ENCODE measurements around the gene LGALS3. TPM values are rescaled to one million over a fixed set of nuclear protein-coding genes. Genes with fewer than 3 reads are reported as not detected.
A peak's percentile ranks its signal among the peaks of the same experiment; 100 is the strongest.

Gene LGALS3
- total and polyA plus RNA-seq, 2 experiments from 2014 or later: 461 to 766 TPM

- no peaks in the 10 kb centered on the region for H3K36me3 ChIP-seq (replicated peaks; ENCODE audit: insufficient read depth, low read depth)
- no peak overlapping the region for H2AFZ ChIP-seq
- peaks cover 51% of the 10 kb centered on the region for H3K4me1 ChIP-seq (ENCODE audit: insufficient read depth)
- TF ChIP-seq, protein P1, sequence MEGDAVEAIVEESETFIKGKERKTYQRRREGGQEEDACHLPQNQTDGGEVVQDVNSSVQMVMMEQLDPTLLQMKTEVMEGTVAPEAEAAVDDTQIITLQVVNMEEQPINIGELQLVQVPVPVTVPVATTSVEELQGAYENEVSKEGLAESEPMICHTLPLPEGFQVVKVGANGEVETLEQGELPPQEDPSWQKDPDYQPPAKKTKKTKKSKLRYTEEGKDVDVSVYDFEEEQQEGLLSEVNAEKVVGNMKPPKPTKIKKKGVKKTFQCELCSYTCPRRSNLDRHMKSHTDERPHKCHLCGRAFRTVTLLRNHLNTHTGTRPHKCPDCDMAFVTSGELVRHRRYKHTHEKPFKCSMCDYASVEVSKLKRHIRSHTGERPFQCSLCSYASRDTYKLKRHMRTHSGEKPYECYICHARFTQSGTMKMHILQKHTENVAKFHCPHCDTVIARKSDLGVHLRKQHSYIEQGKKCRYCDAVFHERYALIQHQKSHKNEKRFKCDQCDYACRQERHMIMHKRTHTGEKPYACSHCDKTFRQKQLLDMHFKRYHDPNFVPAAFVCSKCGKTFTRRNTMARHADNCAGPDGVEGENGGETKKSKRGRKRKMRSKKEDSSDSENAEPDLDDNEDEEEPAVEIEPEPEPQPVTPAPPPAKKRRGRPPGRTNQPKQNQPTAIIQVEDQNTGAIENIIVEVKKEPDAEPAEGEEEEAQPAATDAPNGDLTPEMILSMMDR (IDR thresholded peaks at IDR 0.05; ENCODE audit: poor library complexity): no peak
- TF ChIP-seq EZH2 (IDR thresholded peaks at IDR 0.05; ENCODE audit: borderline replicate concordance): no peak
- TF ChIP-seq EZH2phosphoT487 (IDR thresholded peaks at IDR 0.05; ENCODE audit: low read depth, severe bottlenecking, unreplicated experiment): no peak
- DNase-seq (ENCODE audit: low spot score): no peak
- H3K27ac ChIP-seq: peak overlapping the region; percentile 91
- peaks cover 8% of the 10 kb centered on the region for H4K20me1 ChIP-seq (ENCODE audit: insufficient read depth, poor library complexity, severe bottlenecking)
- H3K4me3 ChIP-seq: no peak overlapping the region
- WGBS (ENCODE audit: low lambda C conversion rate, missing lambda C conversion rate): 59% methylated on average over 3 of the region's 3 CpGs
- no peaks in the 10 kb centered on the region for H3K9me3 ChIP-seq (ENCODE audit: low read depth)
- peaks cover 16% of the 10 kb centered on the region for H3K79me2 ChIP-seq
- no peaks in the 10 kb centered on the region for H3K9me2 ChIP-seq (replicated peaks; ENCODE audit: insufficient read depth)
- H3K27me3 ChIP-seq: no peaks in the 10 kb centered on the region
- H3K4me2 ChIP-seq: peak overlapping the region; percentile 32
Observed at GRCh38 chr14:55126034-55126433, 3.0 kb upstream of the LGALS3 start.

DNA sequence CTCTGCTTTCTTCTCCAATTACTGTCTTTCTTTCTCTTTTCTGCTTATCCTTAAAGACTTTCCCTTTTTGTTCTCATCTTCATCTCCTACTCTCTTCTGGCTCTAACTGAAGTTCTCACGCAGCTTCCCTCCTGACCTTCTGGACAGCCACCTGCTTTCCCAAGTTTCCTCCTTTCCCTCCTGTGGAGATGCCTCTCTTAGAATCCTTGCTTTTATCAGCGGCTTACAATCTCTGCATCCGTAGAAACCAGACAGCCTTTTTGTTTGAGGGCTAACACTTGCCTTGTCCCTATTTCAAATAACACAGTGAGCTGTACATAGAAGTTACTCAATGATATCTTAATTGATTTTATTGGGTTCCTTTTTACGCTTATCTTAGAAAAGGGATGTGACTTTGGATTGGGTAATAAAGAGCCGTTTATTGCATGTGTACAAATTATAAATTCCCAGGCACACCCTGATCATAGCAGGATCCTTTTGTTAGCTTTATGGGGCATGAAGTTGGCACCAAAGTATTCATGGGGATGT lies 2.1 kb upstream of the LGALS3 start:
- peak overlapping the region; percentile 91 for H3K27ac ChIP-seq
- H3K9me2 ChIP-seq (replicated peaks; ENCODE audit: insufficient read depth): no peaks in the 10 kb centered on the region
- 50% methylated on average over 5 of the region's 5 CpGs for WGBS (ENCODE audit: low lambda C conversion rate, missing lambda C conversion rate)
- peaks cover 26% of the 10 kb centered on the region for H3K79me2 ChIP-seq
- DNase-seq (ENCODE audit: low spot score): peak; percentile 35
- H3K4me1 ChIP-seq (ENCODE audit: insufficient read depth): peaks cover 43% of the 10 kb centered on the region
- peaks cover 17% of the 10 kb centered on the region for H4K20me1 ChIP-seq (ENCODE audit: insufficient read depth, poor library complexity, severe bottlenecking)
- H2AFZ ChIP-seq: no peak overlapping the region
- H3K4me2 ChIP-seq: no peak overlapping the region
- H3K9me3 ChIP-seq (ENCODE audit: low read depth): no peaks in the 10 kb centered on the region
- TF ChIP-seq, protein P1 (IDR thresholded peaks at IDR 0.05; ENCODE audit: poor library complexity): no peak
- TF ChIP-seq EZH2 (IDR thresholded peaks at IDR 0.05; ENCODE audit: borderline replicate concordance): no peak
- no peak for TF ChIP-seq EZH2phosphoT487 (IDR thresholded peaks at IDR 0.05; ENCODE audit: low read depth, severe bottlenecking, unreplicated experiment)
- no peaks in the 10 kb centered on the region for H3K36me3 ChIP-seq (replicated peaks; ENCODE audit: insufficient read depth, low read depth)
- H3K27me3 ChIP-seq: no peaks in the 10 kb centered on the region
- H3K4me3 ChIP-seq: no peak overlapping the region

DNA sequence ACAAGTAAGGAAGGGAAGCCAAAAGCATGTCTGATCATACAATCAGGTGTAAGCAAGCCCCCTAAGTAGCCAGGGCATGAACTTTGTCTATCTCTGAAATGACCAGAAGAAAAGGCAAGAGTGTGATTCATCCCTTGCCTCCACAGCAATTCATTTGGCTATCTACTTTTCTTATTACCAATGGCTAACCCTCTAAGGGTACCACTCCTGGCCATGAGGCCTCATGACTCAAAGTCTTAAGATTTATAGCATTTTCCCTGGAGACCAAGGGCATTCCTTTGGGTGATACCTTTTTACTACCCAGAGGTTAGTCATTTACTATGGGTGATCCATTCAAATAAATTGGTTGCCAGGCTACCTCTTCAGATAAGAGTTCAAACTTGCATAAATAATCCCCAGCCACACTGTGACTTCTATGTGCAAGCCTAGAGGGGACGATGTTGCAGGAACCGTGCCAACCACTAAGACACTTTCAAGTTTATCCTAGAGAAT lies 1.5 kb upstream of the LGALS3 start:
- DNase-seq (ENCODE audit: low spot score): peak; percentile 78
- H3K4me1 ChIP-seq (ENCODE audit: insufficient read depth): peaks cover 38% of the 10 kb centered on the region
- WGBS (ENCODE audit: low lambda C conversion rate, missing lambda C conversion rate): 48% methylated on average over 2 of the region's 2 CpGs

More for the DNA sequence above, 1.5 kb upstream of the LGALS3 start:
- H3K36me3 ChIP-seq (replicated peaks; ENCODE audit: insufficient read depth, low read depth): no peaks in the 10 kb centered on the region
- H3K4me3 ChIP-seq: no peak overlapping the region
- H2AFZ ChIP-seq: no peak overlapping the region
- TF ChIP-seq EZH2phosphoT487 (IDR thresholded peaks at IDR 0.05; ENCODE audit: low read depth, severe bottlenecking, unreplicated experiment) (no peak), EZH2 (IDR thresholded peaks at IDR 0.05; ENCODE audit: borderline replicate concordance) (no peak)
- TF ChIP-seq, protein P1 (IDR thresholded peaks at IDR 0.05; ENCODE audit: poor library complexity): no peak
- peak overlapping the region; percentile 93 for H3K27ac ChIP-seq
- H3K4me2 ChIP-seq: no peak overlapping the region
- no peaks in the 10 kb centered on the region for H3K9me2 ChIP-seq (replicated peaks; ENCODE audit: insufficient read depth)
- H3K27me3 ChIP-seq: no peaks in the 10 kb centered on the region
- H3K9me3 ChIP-seq (ENCODE audit: low read depth): no peaks in the 10 kb centered on the region
- peaks cover 21% of the 10 kb centered on the region for H4K20me1 ChIP-seq (ENCODE audit: insufficient read depth, poor library complexity, severe bottlenecking)
- peaks cover 31% of the 10 kb centered on the region for H3K79me2 ChIP-seq
